Osteocyte (in vitro differentiated cells): ENCODE results near the gene RALGPS1. TPM values are rescaled to one million over a fixed set of nuclear protein-coding genes. Genes with fewer than 3 reads are reported as not detected.

Experiments used
- DNase-seq: peaks from one replicate; pipeline ENCODE4 v3.0.0; 2021; ENCODE audit warnings: mixed read lengths; ENCODE audit not compliant: unreplicated experiment; ENCODE audit errors: extremely low spot score
- H3K27ac Mint-ChIP-seq: one replicate; pipeline ENCODE4 v1.8.0; 2021; ENCODE audit warnings: mild to moderate bottlenecking, mixed read lengths; ENCODE audit not compliant: unreplicated experiment
- H3K27me3 Mint-ChIP-seq: one replicate; pipeline ENCODE4 v1.8.0; 2021; ENCODE audit warnings: mixed read lengths; ENCODE audit not compliant: unreplicated experiment
- H3K36me3 Mint-ChIP-seq: one replicate; pipeline ENCODE4 v1.8.0; 2021; ENCODE audit warnings: mixed read lengths; ENCODE audit not compliant: unreplicated experiment
- H3K4me1 Mint-ChIP-seq: one replicate; pipeline ENCODE4 v1.8.0; 2021; ENCODE audit warnings: mixed read lengths; ENCODE audit not compliant: unreplicated experiment
- H3K4me3 Mint-ChIP-seq: one replicate; pipeline ENCODE4 v1.8.0; 2021; ENCODE audit warnings: mild to moderate bottlenecking, moderate library complexity, mixed read lengths; ENCODE audit not compliant: unreplicated experiment
- H3K9me3 Mint-ChIP-seq: one replicate; pipeline ENCODE4 v1.8.0; 2021; ENCODE audit warnings: mixed read lengths; ENCODE audit not compliant: unreplicated experiment
- total RNA-seq: library from RNA; stranded (reverse); gene quantifications from 2 replicates; pipeline ENCODE4 v1.2.1, GENCODE V29; 2021
- TF ChIP-seq, protein P1 (sequence below): fragments of 200-600 bp; sonication (generic); IDR thresholded peaks from 2 replicates; pipeline ENCODE4 v1.5.0; 2021; ENCODE audit warnings: antibody characterized with exemption, mild to moderate bottlenecking, moderate library complexity

RALGPS1 gene
- total RNA-seq, 1 donor from 2014 or later, result 9.9 TPM

DNA sequence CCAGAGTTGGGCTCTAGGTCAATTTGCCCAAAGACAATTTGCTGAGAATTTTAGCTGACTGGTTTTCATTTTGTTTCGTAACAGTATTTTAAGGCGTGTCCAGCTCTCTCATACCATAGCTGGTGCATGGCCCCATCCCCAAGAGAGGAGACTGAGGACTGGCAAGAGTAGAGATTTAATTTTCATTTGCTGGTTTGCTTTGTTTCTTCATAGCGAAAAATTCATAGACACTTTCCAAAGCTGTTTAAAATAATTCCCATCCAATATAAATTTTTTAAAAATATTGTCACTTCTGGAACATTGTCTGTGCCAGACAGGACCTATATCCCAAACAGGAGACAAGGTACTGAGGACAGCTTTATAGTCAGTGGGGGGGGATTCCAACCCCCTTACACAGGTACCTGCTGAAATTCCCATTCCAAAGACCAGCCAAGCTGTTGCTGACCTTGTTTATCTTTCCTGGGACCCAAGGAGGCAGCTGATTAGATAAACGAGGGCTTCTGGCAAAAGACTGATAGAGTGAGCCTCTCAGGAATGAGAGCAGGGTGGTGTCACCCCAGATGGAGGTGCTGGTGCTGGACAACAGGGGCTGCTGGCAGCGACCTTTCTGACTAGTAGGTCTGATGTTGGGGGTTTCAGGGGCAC is 214.6 kb downstream of the RALGPS1 start:
- Mint-ChIP-seq H3K4me3 (no peak overlapping the region), H3K9me3 (no peaks in the 10 kb centered on the region), H3K27me3 (no peaks in the 10 kb centered on the region), H3K4me1 (peaks cover 44% of the 10 kb centered on the region), H3K36me3 (no peaks in the 10 kb centered on the region), H3K27ac (no peak overlapping the region)
- TF ChIP-seq, protein P1, sequence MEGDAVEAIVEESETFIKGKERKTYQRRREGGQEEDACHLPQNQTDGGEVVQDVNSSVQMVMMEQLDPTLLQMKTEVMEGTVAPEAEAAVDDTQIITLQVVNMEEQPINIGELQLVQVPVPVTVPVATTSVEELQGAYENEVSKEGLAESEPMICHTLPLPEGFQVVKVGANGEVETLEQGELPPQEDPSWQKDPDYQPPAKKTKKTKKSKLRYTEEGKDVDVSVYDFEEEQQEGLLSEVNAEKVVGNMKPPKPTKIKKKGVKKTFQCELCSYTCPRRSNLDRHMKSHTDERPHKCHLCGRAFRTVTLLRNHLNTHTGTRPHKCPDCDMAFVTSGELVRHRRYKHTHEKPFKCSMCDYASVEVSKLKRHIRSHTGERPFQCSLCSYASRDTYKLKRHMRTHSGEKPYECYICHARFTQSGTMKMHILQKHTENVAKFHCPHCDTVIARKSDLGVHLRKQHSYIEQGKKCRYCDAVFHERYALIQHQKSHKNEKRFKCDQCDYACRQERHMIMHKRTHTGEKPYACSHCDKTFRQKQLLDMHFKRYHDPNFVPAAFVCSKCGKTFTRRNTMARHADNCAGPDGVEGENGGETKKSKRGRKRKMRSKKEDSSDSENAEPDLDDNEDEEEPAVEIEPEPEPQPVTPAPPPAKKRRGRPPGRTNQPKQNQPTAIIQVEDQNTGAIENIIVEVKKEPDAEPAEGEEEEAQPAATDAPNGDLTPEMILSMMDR, result no peak
- no peak for DNase-seq

DNA sequence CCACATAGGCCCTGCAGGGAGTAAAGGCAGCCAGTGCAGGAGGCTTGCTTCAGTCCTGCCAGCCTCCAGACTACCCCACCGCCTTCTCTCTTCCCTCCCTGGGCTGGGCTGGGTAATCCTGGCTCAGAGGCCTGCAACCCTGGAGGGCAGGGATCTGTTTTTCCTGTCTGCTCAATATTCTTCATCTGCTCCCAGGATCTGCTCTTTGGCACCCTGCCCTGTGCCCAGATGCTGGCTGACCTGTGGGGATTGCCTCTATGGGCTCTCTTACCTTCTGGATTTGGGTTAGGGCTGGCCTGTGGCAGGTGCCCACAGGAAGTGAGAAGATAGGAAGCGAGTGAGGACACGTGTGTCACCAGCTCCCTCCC is 215.1 kb downstream of the RALGPS1 start:
- H3K27me3 Mint-ChIP-seq, result no peaks in the 10 kb centered on the region
- no peaks in the 10 kb centered on the region for H3K36me3 Mint-ChIP-seq
- H3K27ac Mint-ChIP-seq, result no peak overlapping the region
- no peak overlapping the region for H3K4me3 Mint-ChIP-seq
- peaks cover 49% of the 10 kb centered on the region for H3K4me1 Mint-ChIP-seq
- DNase-seq, result no peak
- H3K9me3 Mint-ChIP-seq, result no peaks in the 10 kb centered on the region
- TF ChIP-seq, protein P1, result no peak

DNA sequence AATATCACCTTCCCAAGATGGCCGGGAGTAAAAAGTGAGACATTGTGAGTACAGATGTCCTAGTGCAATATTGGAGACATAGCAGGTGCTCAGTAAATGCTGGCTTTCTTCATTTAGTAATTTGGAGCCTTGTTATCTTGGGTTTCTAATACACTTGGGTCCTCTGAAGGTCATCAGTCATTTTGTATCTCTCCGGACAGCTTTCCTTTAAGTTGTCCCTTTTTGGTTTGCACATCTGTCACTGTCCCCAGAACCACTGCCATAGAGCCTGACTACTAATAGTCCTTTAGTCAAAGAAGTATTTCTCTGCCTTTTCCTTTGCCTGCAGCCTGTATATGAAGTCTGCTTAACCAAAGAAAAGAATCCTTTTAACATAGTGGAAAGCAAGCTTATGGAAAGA is 215.7 kb downstream of the RALGPS1 start:
- H3K9me3 Mint-ChIP-seq, result no peaks in the 10 kb centered on the region
- H3K4me3 Mint-ChIP-seq, result no peak overlapping the region
- peaks cover 53% of the 10 kb centered on the region for H3K4me1 Mint-ChIP-seq
- no peak for DNase-seq
- no peaks in the 10 kb centered on the region for H3K27me3 Mint-ChIP-seq
- TF ChIP-seq, protein P1, result no peak
- H3K36me3 Mint-ChIP-seq, result no peaks in the 10 kb centered on the region
- no peak overlapping the region for H3K27ac Mint-ChIP-seq

DNA sequence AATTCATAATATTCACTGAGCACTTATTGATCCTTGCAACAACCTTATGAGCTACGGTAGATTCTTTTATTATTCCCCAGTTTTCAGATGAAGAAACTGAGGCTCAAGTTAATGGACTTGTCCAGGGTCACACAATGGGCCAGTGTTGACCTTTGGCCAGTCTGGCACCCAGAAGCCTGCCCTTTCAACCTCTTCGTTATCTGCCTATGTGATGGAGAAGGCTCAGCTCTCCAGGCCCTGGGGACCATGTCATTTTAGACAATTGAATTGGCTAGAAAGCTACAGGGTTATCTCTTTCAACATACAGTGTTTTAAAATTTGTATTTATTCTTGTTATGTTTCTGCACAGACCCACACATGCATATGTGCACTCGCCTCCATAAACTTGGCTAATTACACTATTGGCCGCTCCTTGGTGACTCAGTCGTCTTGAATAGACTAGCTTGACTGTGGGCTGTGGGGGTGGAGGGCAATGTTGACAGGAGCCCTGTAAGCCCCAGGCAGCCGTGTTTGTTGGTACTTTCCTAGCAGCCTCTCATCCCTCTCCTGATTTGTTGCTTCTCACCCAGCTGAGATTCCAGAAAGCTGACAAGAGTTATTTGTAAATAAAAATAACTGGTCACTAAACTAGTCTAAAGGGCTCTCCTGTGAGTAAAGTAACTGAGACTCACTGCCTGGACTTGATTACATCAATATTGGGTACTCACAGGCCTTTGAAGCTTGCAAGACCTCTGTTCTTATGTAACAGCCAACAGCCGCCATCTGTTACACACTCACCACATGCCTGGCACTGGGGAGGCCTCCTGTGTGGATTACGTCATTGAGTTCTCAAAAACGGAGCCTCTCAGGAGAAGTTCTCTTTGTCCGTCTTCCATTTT is 216.3 kb downstream of the RALGPS1 start:
- no peak for DNase-seq
- H3K27me3 Mint-ChIP-seq, result no peaks in the 10 kb centered on the region
- H3K4me3 Mint-ChIP-seq, result no peak overlapping the region
- no peak overlapping the region for H3K27ac Mint-ChIP-seq
- no peaks in the 10 kb centered on the region for H3K9me3 Mint-ChIP-seq
- TF ChIP-seq, protein P1, result no peak
- no peaks in the 10 kb centered on the region for H3K36me3 Mint-ChIP-seq
- peaks cover 55% of the 10 kb centered on the region for H3K4me1 Mint-ChIP-seq

DNA sequence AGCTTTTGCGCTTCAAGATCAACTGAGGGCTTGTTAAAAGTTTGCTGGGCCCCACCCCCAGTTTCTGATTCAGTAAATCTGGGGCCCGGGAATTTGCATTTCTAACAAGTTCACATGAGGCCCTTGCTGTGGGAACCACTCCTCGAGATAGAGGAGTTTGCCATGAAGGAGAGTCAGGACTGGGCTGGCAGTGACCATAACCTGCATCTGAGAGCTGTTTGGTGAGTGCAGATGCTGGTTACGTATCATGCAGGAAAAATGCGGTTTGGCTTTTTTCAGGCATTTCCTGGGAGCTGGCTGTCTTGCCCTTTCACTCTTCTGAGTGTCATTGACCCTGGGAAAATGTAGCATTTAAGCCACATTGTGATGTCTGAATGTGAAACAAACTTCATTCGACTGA is 217.3 kb downstream of the RALGPS1 start:
- Mint-ChIP-seq H3K4me1 (peaks cover 53% of the 10 kb centered on the region), H3K27ac (peak overlapping the region; percentile 56), H3K27me3 (no peaks in the 10 kb centered on the region), H3K36me3 (no peaks in the 10 kb centered on the region), H3K4me3 (no peak overlapping the region), H3K9me3 (no peaks in the 10 kb centered on the region)
- TF ChIP-seq, protein P1, result no peak
- DNase-seq, result no peak
